K562 (cell line): Measurements from ENCODE around the gene B3GALT4. TPM values are rescaled to one million over a fixed set of nuclear protein-coding genes. Genes with fewer than 3 reads are reported as not detected.

Source experiments
- BHLHE40 ChIP-seq: IDR thresholded peaks from 2 replicates; pipeline ENCODE4 v1.6.1; 2011; ENCODE audit warnings: low read length, improper control_type of control experiment
- CHCHD3 ChIP-seq: fragments of 250-450 bp; sonication (Bioruptor Pico); IDR thresholded peaks from 2 replicates; pipeline ENCODE4 v2.1.2; 2022; ENCODE audit warnings: mild to moderate bottlenecking
- ELF4 ChIP-seq: fragments of 450-650 bp; formaldehyde crosslinking; IDR thresholded peaks from 2 replicates; pipeline ENCODE4 v1.4.0; 2022; ENCODE audit warnings: missing genetic modification characterization
- ESRRA ChIP-seq: fragments of 450-650 bp; IDR thresholded peaks from 2 replicates; pipeline ENCODE4 v1.6.1; 2014; ENCODE audit warnings: low read depth, mild to moderate bottlenecking, moderate library complexity, borderline replicate concordance
- GABPB1 ChIP-seq: sonication (generic); formaldehyde crosslinking; IDR thresholded peaks from 2 replicates; pipeline ENCODE4 v1.8.0; 2022; ENCODE audit warnings: mild to moderate bottlenecking, missing genetic modification reagents
- HMGN3 ChIP-seq: IDR thresholded peaks from 2 replicates; pipeline ENCODE4 v1.6.1; 2011; ENCODE audit warnings: borderline replicate concordance, low read depth, mild to moderate bottlenecking, mixed read lengths, low read length; ENCODE audit not compliant: insufficient read length; ENCODE audit errors: extremely low read depth
- KLF10 ChIP-seq: fragments of 250-450 bp; sonication (Bioruptor Pico); IDR thresholded peaks from 2 replicates; pipeline ENCODE4 v1.6.1; 2021; ENCODE audit warnings: matching md5 sums
- KLF6 ChIP-seq: fragments of 250-450 bp; sonication (Bioruptor Pico); IDR thresholded peaks from 2 replicates; pipeline ENCODE4 v1.4.0; 2020; ENCODE audit warnings: mild to moderate bottlenecking, moderate library complexity, borderline replicate concordance
- NRF1 ChIP-seq, 2 experiments: fragments of 450-650 bp; IDR thresholded peaks in 1 of 2; conservative IDR thresholded peaks in 1 of 2; 2 replicates each; pipeline ENCODE4 v1.6.1; 2014; ENCODE audit warnings: mild to moderate bottlenecking in 2 of 2
- TAL1 ChIP-seq: fragments of 450-650 bp; IDR thresholded peaks from 2 replicates; pipeline ENCODE4 v1.6.1; 2016; ENCODE audit warnings: mild to moderate bottlenecking
- ZBED1 ChIP-seq: IDR thresholded peaks from 2 replicates; pipeline ENCODE4 v1.6.1; 2014
- ZNF431 ChIP-seq: sonication (generic); formaldehyde crosslinking; IDR thresholded peaks from 2 replicates; pipeline ENCODE4 v1.8.0; 2022; ENCODE audit warnings: mild to moderate bottlenecking, missing genetic modification reagents
- polyA plus RNA-seq, 8 experiments: library from polyadenylated mRNA; depleted of rRNA in 4 of 8; stranded (reverse) in 5 of 8; unstranded in 3 of 8; fragments of >200 nt; fragmentation: Nextera tagmentation in 2 of 8; fragmentation: Illumina TruSeq in 1 of 8; extraction: Ambion mirVana in 2 of 8; extraction: Trizol in 1 of 8; gene quantifications; 2 replicates each; pipeline versions ENCODE4 v1.2.1 to v1.2.3, GENCODE V29; 2011 to 2014; ENCODE audit warnings: inconsistent platforms in 1 of 8, missing spikeins in 1 of 8
- total RNA-seq, 7 experiments: library from RNA; depleted of rRNA in 6 of 7; stranded (reverse); fragments of >200 nt in 6 of 7; fragmentation: Illumina TruSeq in 2 of 7; extraction: Trizol in 2 of 7; gene quantifications; 2 replicates each; pipeline versions ENCODE4 v1.2.1 to v1.2.3, GENCODE V29; 2011 to 2021; ENCODE audit warnings: low replicate concordance in 1 of 7
- TF ChIP-seq, protein P1 (sequence below): fragments of 450-650 bp; formaldehyde crosslinking; IDR thresholded peaks from 2 replicates; pipeline ENCODE4 v1.4.0; 2022; ENCODE audit warnings: mild to moderate bottlenecking, moderate library complexity
- TF ChIP-seq, protein P2 (sequence below): fragments of 150-350 bp; IDR thresholded peaks from 2 replicates; pipeline ENCODE4 v1.6.1; 2014; ENCODE audit warnings: low read depth, mild to moderate bottlenecking, low read length, borderline replicate concordance
- TF ChIP-seq, protein P3 (sequence below): fragments of 250-450 bp; sonication (Bioruptor Pico); IDR thresholded peaks from 2 replicates; pipeline ENCODE4 v1.8.0; 2022; ENCODE audit warnings: inconsistent platforms, mild to moderate bottlenecking, moderate library complexity, borderline replicate concordance
- TF ChIP-seq, protein P4 (sequence below): fragments of 200-800 bp; sonication (Bioruptor generic); IDR thresholded peaks from 2 replicates; pipeline ENCODE4 v1.6.1; 2017; ENCODE audit warnings: missing genetic modification characterization, missing compliant biosample characterization

Gene B3GALT4
- total and polyA plus RNA-seq, 9 of the 15 experiments (the other 6 are each of a cell fraction or from before 2014, with no cell fraction given) = 0.11 to 1.3 (median 0.53) TPM; not detected in 1

DNA sequence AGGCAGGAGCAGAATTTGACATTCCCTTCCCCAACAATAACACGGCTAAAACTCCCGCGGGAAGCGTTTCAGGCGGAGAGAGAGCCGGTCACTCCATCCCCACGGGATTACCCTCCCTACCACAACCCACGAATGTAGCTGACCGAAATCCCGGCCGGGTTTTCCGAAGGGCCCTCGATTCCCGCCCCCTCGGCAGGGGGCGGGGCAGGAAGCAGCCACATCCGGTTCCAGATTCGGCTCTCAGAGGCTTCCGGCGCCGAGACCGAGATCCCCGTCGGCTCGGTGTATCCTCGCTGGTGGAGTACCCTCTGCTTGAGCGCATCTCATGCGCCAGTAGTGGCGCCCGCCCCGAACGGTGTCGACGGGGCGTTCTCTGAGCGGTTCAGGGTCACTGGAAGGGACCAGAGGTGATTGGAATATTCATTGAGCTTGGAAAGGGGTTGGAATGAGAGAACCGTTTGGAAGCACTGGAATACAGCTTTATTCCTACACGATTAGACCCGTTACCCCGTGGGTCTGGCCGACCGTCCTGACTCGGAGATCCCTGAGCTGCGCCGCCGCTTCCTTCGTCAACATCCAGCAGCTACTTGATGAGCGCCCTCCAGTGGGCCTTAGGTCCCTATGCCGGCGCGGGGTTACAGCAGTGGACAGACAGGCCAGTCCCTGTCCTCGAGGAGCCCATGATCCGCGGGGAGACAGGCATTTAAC, 22.5 kb downstream of the B3GALT4 start (continued):
- TF ChIP-seq, protein P1, sequence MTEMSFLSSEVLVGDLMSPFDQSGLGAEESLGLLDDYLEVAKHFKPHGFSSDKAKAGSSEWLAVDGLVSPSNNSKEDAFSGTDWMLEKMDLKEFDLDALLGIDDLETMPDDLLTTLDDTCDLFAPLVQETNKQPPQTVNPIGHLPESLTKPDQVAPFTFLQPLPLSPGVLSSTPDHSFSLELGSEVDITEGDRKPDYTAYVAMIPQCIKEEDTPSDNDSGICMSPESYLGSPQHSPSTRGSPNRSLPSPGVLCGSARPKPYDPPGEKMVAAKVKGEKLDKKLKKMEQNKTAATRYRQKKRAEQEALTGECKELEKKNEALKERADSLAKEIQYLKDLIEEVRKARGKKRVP (CRISPR knock-in tag) = peak; percentile 26; the same call in 1 of the 2 replicates
- no peak; the same call in 1 of the 2 replicates for TF ChIP-seq ELF4
- peak; percentile 91 for TF ChIP-seq GABPB1 (CRISPR knock-in tag)
- peak; percentile 39; the same call in 1 of the 2 replicates for TF ChIP-seq KLF6 (CRISPR knock-in tag)
- TF ChIP-seq KLF10 (CRISPR knock-in tag) = no peak
- 0 out of 2 replicates have a peak, but pooled peaks have one; percentile 34 for TF ChIP-seq ESRRA
- TF ChIP-seq ZBED1 = peak; percentile 14; the same call in 1 of the 2 replicates
- TF ChIP-seq, protein P2, sequence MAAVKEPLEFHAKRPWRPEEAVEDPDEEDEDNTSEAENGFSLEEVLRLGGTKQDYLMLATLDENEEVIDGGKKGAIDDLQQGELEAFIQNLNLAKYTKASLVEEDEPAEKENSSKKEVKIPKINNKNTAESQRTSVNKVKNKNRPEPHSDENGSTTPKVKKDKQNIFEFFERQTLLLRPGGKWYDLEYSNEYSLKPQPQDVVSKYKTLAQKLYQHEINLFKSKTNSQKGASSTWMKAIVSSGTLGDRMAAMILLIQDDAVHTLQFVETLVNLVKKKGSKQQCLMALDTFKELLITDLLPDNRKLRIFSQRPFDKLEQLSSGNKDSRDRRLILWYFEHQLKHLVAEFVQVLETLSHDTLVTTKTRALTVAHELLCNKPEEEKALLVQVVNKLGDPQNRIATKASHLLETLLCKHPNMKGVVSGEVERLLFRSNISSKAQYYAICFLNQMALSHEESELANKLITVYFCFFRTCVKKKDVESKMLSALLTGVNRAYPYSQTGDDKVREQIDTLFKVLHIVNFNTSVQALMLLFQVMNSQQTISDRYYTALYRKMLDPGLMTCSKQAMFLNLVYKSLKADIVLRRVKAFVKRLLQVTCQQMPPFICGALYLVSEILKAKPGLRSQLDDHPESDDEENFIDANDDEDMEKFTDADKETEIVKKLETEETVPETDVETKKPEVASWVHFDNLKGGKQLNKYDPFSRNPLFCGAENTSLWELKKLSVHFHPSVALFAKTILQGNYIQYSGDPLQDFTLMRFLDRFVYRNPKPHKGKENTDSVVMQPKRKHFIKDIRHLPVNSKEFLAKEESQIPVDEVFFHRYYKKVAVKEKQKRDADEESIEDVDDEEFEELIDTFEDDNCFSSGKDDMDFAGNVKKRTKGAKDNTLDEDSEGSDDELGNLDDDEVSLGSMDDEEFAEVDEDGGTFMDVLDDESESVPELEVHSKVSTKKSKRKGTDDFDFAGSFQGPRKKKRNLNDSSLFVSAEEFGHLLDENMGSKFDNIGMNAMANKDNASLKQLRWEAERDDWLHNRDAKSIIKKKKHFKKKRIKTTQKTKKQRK = no peak
- no peak; the same call in 1 of the 2 replicates for TF ChIP-seq BHLHE40
- TF ChIP-seq, protein P3, sequence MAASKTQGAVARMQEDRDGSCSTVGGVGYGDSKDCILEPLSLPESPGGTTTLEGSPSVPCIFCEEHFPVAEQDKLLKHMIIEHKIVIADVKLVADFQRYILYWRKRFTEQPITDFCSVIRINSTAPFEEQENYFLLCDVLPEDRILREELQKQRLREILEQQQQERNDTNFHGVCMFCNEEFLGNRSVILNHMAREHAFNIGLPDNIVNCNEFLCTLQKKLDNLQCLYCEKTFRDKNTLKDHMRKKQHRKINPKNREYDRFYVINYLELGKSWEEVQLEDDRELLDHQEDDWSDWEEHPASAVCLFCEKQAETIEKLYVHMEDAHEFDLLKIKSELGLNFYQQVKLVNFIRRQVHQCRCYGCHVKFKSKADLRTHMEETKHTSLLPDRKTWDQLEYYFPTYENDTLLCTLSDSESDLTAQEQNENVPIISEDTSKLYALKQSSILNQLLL = no peak
- TF ChIP-seq HMGN3 = peak; percentile 80
- TF ChIP-seq NRF1 (conservative IDR thresholded peaks at IDR 0.05 in 1 of 2, IDR thresholded peaks at IDR 0.05 in 1 of 2) = peak; percentile 82 to 86
- TF ChIP-seq TAL1 = peak; percentile 16
- TF ChIP-seq, protein P4, sequence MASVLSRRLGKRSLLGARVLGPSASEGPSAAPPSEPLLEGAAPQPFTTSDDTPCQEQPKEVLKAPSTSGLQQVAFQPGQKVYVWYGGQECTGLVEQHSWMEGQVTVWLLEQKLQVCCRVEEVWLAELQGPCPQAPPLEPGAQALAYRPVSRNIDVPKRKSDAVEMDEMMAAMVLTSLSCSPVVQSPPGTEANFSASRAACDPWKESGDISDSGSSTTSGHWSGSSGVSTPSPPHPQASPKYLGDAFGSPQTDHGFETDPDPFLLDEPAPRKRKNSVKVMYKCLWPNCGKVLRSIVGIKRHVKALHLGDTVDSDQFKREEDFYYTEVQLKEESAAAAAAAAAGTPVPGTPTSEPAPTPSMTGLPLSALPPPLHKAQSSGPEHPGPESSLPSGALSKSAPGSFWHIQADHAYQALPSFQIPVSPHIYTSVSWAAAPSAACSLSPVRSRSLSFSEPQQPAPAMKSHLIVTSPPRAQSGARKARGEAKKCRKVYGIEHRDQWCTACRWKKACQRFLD (CRISPR knock-in tag) = peak; percentile 54; the same call in 1 of the 2 replicates
- 0 out of 2 replicates have a peak, but pooled peaks have one; percentile 78 for TF ChIP-seq ZNF431 (CRISPR knock-in tag)
- peak; percentile 79; the same call in 1 of the 2 replicates for TF ChIP-seq CHCHD3 (CRISPR knock-in tag)
